GM18498 (cell line): Measurements from ENCODE around the gene DHH.
"Not testable (repeated sequence)": the region's sequence is repeated elsewhere in the genome, so short reads cannot be mapped to it uniquely, and the experiment has no call there.

Experiments
- ATAC-seq: cut with Tn5 transposase; IDR thresholded peaks from one replicate; pipeline ENCODE4 v1.9.1; 2021; ENCODE audit warnings: mild to moderate bottlenecking, moderate library complexity; ENCODE audit not compliant: unreplicated experiment

Gene DHH

DNA sequence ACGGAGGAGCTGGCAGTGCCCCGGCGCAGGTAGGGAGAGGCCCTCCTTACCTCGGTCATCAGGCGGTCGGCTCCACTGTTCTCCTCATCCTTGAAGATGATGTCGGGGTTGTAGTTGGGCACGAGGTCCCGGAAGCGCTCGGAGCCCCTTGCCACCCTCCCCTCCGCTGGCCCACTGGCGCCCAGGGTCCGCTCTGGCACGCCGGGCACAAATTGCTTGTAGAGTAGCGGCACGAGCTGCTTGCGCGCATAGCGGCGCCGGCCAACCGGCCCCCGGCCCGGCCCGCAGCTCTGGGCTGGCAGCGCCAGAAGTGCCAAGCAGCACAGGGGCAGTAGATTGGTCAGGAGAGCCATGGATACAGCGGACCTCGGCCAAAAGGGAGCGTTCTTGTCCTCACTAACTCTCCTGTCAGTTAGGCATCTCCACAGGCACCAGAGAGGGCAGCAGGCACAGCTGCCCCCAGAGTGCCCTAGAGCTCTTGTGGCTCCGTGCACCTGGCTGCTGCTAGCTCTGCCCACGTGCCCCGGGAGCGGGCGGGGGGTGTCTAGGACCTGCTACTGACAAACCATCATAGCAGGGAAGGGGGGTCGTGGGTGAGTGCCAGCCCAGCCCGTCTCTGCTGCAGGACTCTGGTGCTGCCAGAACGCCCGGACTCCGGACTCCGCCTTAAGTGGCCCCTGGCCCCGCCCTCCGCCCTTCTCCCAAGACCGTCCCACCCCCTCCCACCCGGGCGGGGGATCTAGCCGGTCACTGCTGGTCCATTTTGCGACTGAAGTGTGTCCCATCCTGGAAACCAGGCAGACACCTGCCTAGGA lies at the start of gene DHH:
TSS of gene DHH (minus strand) at position 642 of the 815 bp plus-strand sequence. CDS start at position 353, 289 bp downstream.
- no peak for ATAC-seq

DNA sequence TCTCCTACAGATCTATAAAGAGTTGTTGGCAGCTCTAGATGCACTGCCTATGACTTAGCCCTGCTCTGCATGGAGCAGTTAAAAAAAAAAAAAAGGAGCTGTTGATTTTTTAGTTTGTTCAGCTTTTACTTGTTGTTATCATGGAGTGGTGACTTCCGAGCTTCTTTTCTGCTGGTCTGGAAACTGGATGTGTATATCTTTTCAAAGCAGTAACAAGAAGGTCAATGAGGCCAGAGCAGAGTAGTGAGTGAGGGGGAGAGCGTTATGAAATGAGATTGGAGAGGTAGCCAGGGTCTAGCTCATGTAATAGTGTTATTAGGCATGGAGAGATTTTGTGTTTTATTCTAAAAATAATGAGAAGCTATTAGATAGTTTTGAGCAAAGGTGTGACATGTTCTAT lies 49.8 kb upstream of the DHH start:
- no peak for ATAC-seq

DNA sequence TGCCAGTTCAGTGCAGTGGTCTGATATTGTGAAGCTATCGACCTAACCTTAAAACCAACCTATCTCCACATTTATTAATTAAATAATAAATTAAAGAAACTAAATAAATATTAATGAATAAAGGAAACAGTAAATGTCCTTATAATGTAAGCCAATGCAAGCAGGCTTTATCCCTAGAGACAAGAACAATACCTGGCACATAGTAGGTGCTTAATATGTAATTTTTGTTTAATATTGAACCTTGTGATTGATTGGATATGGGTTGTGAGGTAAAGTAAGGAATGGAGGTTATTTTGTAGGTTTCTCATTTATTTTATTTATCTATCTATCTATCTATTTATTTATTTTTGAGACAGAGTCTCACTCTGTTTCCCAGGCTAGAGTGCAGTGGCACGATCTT lies 44.4 kb upstream of the DHH start:
- ATAC-seq, result no peak

DNA sequence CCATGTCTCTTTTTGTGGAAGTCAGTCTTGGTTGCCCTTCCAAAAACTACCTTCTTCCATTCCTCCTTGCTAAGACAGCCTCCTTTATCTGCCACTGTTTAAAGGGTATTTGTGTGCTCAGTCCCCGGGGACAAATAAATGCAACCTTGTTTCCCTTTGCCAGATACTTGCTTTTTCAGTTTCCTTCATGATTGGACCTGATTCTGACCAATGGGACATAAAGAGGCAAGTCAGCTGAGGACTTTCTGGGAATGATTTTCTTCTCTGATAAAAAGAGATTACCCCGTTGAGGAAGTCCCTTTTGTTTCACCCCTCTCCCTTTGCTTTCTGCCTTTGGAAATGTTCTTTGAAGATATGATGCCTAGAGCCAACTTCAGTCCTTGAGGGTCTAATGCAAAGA lies 44.0 kb upstream of the DHH start:
- ATAC-seq, result no peak

DNA sequence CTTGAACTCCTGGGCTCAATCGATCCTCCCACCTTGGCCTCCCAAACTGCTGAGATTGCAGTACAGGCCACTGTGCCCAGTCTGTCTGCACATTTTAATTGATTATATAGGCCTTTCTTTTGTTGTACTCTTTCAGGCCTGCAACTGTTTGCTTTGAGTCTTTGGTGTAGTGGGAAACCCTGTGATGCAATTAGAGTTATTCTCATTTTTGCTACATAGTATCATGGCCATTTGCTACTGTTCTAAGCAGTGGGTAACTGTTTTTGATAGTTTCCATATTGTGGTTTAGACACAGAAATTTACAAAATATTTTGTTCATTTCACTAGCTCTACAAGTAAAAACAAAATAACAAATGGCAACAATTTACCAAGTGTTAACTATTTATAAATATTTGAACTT lies 42.9 kb upstream of the DHH start:
- no peak for ATAC-seq

DNA sequence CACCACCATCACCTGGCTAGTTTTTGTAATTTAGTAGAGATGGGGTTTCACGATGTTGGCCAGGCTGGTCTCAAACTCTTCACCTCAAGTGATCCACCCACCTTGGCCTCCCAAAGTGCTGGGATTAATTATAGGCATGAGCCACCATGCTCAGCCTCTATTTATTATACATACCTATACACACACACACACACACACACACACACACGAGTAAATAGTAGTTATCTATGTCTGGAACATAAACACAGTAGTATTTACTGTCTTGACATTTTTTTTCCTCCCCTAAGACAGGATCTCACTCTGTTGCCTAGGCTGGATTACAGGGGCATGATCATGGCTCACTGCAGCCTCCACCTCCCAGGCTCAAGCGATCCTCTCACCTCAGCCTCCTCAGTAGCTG lies 42.4 kb upstream of the DHH start:
- ATAC-seq, result not testable (repeated sequence)

DNA sequence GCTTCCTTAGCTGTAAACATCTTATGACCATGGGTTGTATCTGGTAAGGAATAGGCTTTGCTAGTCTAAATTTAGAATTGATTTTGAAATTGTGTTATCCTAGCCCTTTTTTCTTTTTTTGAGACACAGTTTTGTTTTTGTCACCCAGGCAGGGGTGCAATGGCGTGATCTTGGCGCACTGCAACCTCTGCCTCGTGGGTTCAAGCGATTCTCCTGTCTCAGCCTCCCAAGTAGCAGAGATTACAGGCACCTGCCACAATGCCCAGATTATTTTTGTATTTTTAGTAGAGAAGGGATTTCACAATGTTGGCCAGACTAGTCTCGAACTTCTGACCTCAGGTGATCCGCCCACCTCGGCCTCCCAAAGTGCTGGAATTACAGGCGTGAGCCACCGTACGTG lies 39.0 kb upstream of the DHH start:
- ATAC-seq, result no peak

DNA sequence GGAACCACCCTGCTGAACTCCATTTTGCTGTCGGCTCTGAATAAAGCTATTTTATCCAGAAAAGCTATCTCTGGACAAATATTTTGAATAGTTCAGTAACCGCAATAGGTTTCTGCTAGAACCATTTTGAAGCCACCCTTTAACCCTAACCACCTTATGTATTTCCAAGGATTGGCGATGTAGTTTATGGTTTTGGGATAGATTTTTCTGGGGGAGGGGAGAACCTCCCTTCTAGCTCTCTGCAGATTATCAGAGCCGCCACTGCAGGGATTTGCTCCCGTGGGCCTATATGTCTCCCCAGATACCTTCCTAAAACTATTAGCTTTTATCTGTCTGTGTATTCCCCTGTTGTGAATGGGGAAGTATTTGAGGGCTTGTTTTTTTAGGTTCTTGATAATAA lies 38.4 kb upstream of the DHH start:
- ATAC-seq, result no peak

DNA sequence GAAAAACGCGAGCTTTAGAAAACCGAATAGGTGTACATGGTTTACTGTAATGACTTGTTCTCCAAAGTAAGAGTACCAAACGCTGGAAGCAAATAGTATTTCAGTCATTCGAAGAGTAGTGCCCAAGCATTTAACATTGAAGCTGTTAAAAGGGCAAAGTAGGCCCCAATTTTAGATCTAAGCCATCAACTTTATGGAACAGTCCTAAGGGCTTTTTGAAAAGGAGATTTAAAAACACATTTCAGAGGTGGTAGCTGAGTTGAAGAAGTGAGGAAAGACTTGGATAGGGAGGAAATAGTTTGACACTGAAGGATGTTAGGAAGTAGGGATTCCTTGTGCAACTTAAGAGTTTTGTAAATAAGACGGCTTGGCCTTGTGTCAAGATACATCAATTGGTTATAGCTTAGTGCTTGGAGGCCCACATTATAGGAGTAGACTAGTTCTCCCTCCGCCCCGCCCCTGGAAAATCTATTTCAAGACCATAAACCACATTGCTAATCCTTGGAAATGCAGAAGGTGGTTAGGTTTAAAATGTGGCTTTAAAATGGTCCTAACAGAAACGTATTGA lies 37.4 kb upstream of the DHH start:
- ATAC-seq, result no peak

DNA sequence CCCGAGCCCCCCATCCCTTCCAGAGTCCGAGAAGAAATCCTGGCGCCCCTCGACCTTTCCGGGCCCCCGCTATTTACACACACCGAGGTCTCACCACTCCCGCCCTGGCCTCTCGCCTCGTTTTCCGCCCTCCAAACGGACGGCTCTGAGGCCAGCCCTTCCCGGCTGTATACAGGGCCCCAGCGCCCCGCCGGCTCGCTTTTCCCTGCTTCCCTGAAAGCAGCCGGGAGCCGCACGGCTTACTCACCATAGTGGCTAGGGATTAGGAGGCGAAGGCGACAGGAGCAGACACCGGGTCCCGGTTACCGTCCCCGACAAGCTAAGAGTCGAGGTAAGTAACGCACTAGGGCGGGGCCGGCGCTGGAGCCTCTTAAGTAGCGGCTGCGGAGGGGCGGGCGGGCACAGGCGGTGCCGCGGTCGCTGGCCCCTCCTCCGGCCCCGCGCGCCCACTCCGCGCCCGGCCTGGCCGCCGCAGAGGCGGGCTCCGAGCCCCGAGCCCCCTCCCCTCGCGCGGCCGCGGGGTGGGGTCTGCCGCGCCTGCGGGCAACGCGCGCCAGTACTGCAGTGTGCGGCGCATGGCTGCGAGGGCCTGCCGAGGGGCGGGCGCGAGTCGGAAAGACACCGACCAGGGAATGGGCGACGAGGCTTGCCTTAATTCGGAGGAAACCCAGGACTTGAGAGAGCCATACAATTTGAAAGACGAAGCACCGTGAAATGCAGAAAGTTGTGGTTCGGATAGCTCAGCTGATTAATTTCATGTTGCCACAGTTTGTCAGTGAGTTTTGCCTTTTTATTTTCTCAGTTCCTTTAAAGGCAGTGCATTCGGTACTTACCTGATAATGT lies 36.7 kb upstream of the DHH start, which contains the start of gene TUBA1B:
TSS of gene TUBA1B (minus strand) at position 345 of the 843 bp plus-strand sequence. CDS start at position 250, 95 bp downstream.
- peak; percentile 73 for ATAC-seq

DNA sequence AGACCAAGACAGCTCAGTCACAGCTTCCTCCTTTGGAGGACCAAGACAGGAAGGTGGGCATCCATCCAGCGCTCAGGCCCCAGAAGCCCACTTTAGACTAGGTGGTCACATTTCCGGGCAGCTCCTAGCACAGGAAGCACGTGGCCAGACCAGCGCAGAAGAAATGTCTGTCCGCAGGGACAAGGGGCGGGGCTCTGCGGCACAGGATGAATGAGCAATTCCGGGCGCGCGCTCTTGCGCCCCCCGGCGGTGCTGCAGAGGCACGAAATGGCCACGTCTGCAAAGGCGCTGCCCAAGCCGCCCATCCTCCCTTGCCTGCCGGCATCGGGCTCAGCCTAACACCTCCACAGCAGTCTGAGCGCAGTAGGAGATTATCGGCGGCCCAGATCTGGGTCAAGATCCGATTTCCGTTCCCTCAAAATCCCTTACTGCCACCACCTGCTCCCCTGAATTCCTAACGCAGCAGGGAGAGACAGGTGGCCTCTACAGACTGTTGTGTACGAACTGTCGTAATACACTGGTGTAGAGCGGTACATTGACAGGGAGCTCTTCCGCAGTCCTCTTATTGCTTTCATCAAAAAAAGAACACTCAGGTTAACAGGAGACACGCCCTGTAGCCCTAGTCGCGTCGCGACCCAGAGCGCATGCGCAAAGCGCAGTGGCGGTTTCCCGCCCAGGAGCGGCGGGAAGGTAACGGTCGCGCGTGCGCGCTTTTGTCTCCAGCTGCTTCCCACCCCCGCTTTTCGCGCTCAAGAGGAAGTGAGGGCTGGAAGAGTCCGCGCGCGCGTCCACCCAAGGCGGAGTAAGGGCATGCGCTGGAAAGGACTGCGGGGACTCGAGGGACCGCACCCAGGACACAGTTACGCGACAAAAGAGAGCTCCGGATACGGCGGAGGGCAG lies 35.8 kb upstream of the DHH start:
- peak; percentile 55 for ATAC-seq

DNA sequence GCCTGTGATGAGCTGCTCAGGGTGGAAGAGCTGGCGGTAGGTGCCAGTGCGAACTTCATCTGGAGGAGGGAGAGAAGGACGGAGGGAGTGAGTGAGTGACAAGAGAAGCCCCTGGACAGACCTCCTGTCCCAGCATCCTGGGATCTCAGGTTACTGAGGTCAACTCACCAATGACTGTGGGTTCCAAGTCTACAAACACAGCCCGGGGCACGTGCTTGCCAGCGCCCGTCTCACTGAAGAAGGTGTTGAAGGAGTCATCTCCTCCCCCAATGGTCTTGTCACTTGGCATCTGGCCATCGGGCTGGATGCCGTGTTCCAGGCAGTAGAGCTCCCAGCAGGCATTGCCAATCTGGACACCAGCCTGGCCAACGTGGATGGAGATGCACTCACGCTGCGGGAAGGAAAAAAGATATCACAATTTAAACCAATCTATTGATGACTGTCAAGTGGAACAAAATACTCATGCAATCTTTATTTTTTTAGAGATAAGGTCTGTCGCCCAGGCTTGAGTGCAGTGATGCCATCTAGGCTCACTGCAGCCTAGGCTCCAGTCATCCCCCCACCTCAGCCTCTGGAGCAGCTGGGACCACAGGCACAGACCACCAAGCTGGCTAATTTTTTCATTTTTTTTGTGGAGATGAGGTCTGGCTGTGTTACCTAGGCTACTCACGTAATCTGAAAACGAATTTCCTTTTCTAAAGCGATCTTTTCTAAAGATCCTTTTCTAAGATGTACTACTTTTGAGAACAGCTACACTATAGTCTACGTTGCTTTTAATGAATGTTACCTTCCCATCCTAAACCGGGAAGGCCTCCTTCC lies 34.9 kb upstream of the DHH start:
- ATAC-seq, result no peak

DNA sequence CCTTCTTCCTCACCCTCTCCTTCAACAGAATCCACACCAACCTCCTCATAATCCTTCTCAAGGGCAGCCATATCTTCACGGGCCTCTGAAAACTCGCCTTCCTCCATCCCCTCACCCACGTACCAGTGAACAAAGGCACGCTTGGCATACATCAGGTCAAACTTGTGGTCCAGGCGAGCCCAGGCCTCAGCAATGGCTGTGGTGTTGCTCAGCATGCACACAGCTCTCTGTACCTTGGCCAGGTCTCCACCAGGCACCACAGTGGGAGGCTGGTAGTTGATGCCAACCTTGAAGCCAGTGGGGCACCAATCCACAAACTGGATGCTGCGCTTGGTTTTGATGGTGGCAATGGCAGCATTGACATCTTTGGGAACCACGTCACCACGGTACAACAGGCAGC lies 33.4 kb upstream of the DHH start:
- not testable (repeated sequence) for ATAC-seq

DNA sequence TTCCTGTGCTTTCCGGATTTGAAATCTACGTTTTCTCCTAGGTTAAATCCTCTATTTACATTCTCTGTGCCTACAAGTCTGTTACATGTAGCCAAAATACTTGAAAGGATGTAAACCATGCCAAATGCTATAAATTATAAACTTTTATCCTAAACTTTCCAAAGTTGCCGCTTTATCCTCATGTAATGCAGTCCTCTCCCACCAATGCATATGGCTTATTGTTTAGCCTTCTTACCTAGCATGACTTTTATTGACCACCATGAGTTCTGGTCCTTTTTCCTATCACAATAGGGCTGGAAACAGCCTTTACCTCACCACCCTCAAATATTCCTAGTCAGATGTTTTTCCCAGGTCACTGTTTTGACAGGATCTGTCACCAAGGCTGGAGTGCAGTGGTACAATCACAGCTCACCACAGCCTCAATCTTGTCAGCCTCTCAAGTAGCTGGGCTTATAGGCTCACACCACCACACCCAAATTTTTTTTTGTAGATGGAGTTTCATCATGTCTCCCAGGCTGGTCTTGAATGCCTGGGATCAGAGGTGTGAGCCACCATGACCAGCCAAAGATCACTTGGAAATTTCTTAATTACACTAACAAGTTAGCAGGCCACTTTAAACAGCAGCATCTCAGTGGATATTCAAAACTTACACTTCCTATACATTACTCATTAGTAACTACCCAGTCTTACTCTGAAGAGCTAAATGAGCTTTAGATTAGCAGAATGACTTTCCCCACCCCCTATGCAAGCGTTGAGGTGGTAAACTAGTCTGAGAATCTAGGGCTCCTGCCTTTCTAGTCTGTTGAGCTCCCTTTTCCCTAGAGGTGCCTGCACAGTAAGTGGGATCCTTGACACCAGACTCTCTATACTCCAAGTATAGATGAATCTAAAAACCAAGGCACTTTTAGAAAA lies 32.5 kb upstream of the DHH start:
- no peak for ATAC-seq

DNA sequence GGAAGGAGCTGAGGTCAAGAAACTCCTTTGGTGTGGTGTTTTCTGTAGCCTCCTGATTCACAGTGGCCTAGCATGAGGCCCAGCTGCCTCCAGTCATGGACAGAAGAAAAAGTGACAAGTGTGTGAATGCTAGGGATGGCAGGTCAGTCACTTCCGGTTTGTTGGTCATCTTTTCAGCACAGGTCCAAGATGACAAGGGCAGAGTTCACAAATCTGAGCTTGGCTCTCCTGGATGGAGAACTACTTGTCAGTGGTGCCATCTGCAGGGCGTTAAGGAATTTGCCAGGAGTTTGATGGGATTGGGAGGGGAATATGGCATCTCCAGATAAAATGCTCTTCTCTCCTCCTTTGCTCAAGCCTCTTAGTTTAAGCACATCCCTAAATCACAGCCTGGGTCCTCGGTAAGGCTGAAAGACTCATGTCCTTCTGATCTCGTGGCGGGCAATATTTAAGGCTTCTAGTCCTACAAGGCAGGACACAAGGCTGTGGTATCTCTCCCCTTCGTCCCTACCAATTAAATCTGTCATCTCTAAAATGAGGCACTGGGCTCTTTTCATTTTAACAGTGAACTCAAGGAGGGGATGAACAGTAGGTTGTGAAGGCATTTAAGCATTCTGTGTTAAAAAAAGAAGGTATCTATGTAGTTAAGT lies 26.6 kb upstream of the DHH start:
- no peak for ATAC-seq

DNA sequence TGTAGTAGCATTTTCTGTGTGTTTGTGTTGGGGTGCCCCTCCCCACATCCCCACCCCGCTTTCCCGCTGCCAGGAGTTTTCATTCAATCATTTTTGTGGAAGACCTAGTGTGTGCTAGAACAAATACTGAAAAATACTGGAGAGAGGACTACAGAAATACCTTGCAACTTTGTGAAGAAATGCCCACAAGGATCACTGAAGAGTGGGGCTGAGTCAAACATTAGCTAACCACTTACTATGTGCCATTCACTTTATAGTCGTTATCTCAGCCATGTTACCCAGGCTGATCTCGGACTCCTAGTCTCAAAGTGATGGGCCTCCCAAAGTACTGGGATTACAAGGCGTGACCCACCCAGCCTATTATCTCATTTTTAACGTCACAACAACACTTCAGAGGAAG lies 16.6 kb upstream of the DHH start:
- ATAC-seq, result peak; percentile 2

DNA sequence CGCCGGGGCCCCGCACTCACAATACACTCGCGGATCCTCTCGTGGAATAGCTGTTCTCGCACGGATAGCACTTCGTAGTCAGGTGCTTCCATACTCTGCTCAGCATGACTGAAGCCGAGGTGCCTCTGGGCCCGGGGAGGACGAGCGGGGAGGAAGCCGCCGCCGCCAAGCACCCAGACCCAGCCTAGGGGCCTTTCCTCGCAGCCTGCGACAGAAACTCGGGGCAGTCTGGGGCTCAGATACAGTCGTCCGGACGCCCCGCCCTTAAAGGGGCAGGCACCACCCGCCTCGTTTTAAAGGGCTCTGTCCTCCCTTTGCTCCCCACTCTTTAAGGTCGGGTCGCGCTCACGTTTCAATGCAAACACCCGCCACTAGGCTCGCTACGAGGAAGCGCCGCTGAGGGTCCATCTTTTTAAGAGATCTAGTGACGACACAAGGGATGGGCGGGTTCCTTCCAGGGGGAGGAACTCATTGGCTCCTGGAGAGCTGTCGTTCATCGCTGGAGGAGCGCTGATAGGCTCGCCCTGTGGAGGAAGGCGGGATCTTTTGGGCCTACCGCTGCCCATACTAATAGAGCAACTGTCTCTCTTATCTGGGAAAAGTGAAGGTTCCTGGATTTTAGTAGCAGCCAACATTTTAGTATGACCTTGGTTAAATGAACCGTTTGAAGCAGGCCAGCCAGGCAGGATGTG lies 16.0 kb upstream of the DHH start, which contains the start of gene LMBR1L:
TSS of gene LMBR1L (minus strand) at position 384 of the 692 bp plus-strand sequence. CDS start at position 92, 292 bp downstream.
- peak; percentile 98 for ATAC-seq
